GM12878 (cell line): Measurements from ENCODE around the gene C1orf74. TPM values are rescaled to one million over a fixed set of nuclear protein-coding genes. Genes with fewer than 3 reads are reported as not detected.

Experiments
- ATF7 ChIP-seq: fragments of 450-650 bp; IDR thresholded peaks from 2 replicates; pipeline ENCODE4 v1.6.1; 2016; ENCODE audit warnings: low read depth, mild to moderate bottlenecking
- BCL3 ChIP-seq: IDR thresholded peaks from 2 replicates; pipeline ENCODE4 v1.6.1; 2011; ENCODE audit warnings: borderline replicate concordance, low read depth, mild to moderate bottlenecking, moderate library complexity, low read length; ENCODE audit not compliant: insufficient read depth, poor library complexity, severe bottlenecking
- BRCA1 ChIP-seq: IDR thresholded peaks from 2 replicates; pipeline ENCODE4 v1.6.1; 2011; ENCODE audit warnings: low read depth, low read length, improper control_type of control experiment
- CBX5 ChIP-seq: sonication (generic); IDR thresholded peaks from 2 replicates; pipeline ENCODE4 v1.6.1; 2016; ENCODE audit warnings: low read depth, moderate library complexity, mild to moderate bottlenecking, inconsistent platforms
- EGR1 ChIP-seq, 2 experiments: IDR thresholded peaks; 1 replicate in 1 of 2; 2 replicates in 1 of 2; pipeline ENCODE4 v1.6.1; 2011 to 2012; ENCODE audit warnings: low read depth in 2 of 2, low read length in 2 of 2, borderline replicate concordance in 1 of 2, mild to moderate bottlenecking in 1 of 2, moderate library complexity in 1 of 2
- FOXK2 ChIP-seq: fragments of 450-650 bp; IDR thresholded peaks from 2 replicates; pipeline ENCODE4 v1.6.1; 2017; ENCODE audit warnings: mild to moderate bottlenecking, moderate library complexity
- GABPA ChIP-seq: IDR thresholded peaks from 2 replicates; pipeline ENCODE4 v1.6.1; 2014; ENCODE audit warnings: antibody characterized with exemption, low read depth, mild to moderate bottlenecking, inconsistent platforms
- GATAD2B ChIP-seq: fragments of 450-650 bp; conservative IDR thresholded peaks from 2 replicates; pipeline ENCODE4 v1.6.1; 2017; ENCODE audit warnings: low read depth, mild to moderate bottlenecking, moderate library complexity
- JUNB ChIP-seq: IDR thresholded peaks from 2 replicates; pipeline ENCODE4 v1.6.1; 2016; ENCODE audit warnings: antibody characterized with exemption, mild to moderate bottlenecking
- NRF1 ChIP-seq: conservative IDR thresholded peaks from 2 replicates; pipeline ENCODE4 v1.6.1; 2011; ENCODE audit warnings: mild to moderate bottlenecking, low read depth, low read length, improper control_type of control experiment
- POLR2A ChIP-seq: IDR thresholded peaks from 2 replicates; pipeline ENCODE4 v1.6.1; 2011; ENCODE audit warnings: low read depth, mild to moderate bottlenecking, low read length
- SIN3A ChIP-seq: IDR thresholded peaks from 2 replicates; pipeline ENCODE4 v1.6.1; 2012; ENCODE audit warnings: low read depth, low read length, improper control_type of control experiment
- SIX5 ChIP-seq: IDR thresholded peaks from 2 replicates; pipeline ENCODE4 v1.6.1; 2011; ENCODE audit warnings: mild to moderate bottlenecking, low read depth, low read length, moderate library complexity; ENCODE audit not compliant: severe bottlenecking
- SP1 ChIP-seq: IDR thresholded peaks from one replicate; pipeline ENCODE4 v1.6.1; 2011; ENCODE audit warnings: low read depth, low read length
- SREBF2 ChIP-seq: IDR thresholded peaks from 2 replicates; pipeline ENCODE4 v1.6.1; 2012; ENCODE audit warnings: mild to moderate bottlenecking, low read length
- SRF ChIP-seq, 2 experiments: IDR thresholded peaks; 2 replicates each; pipeline ENCODE4 v1.6.1; 2011; ENCODE audit warnings: low read depth in 2 of 2, low read length in 2 of 2, mild to moderate bottlenecking in 1 of 2, moderate library complexity in 1 of 2
- SUPT20H ChIP-seq: IDR thresholded peaks from 2 replicates; pipeline ENCODE4 v1.6.1; 2011; ENCODE audit warnings: low read depth, mild to moderate bottlenecking, low read length, moderate library complexity, borderline replicate concordance; ENCODE audit not compliant: control insufficient read depth
- TAF1 ChIP-seq: IDR thresholded peaks from 2 replicates; pipeline ENCODE4 v1.6.1; 2011; ENCODE audit warnings: mild to moderate bottlenecking, low read depth, low read length, borderline replicate concordance
- USF1 ChIP-seq: IDR thresholded peaks from 2 replicates; pipeline ENCODE4 v1.6.1; 2011; ENCODE audit warnings: borderline replicate concordance, low read depth, mild to moderate bottlenecking, moderate library complexity, mixed read lengths, low read length; ENCODE audit not compliant: insufficient read depth; ENCODE audit errors: extremely low read length
- YY1 ChIP-seq: IDR thresholded peaks from 2 replicates; pipeline ENCODE4 v1.6.1; 2011; ENCODE audit warnings: low read depth, mild to moderate bottlenecking, low read length
- ZNF24 ChIP-seq: fragments of 450-650 bp; IDR thresholded peaks from 2 replicates; pipeline ENCODE4 v1.6.1; 2017; ENCODE audit warnings: antibody characterized with exemption, mild to moderate bottlenecking
- ZNF274 ChIP-seq: IDR thresholded peaks from one replicate; pipeline ENCODE4 v1.8.0; 2011; ENCODE audit not compliant: insufficient read length, insufficient read depth
- ZNF687 ChIP-seq: fragments of 450-650 bp; IDR thresholded peaks from 2 replicates; pipeline ENCODE4 v1.6.1; 2017; ENCODE audit warnings: mild to moderate bottlenecking, moderate library complexity
- ZSCAN29 ChIP-seq: fragments of 450-650 bp; IDR thresholded peaks from 2 replicates; pipeline ENCODE4 v1.6.1; 2017; ENCODE audit warnings: mild to moderate bottlenecking, moderate library complexity
- polyA plus RNA-seq, 11 experiments: library from polyadenylated mRNA; depleted of rRNA in 4 of 11; unstranded in 6 of 11; stranded (reverse) in 5 of 11; fragments of >200 nt; fragmentation: Nextera tagmentation in 4 of 11; fragmentation: Illumina TruSeq in 1 of 11; extraction: Ambion mirVana in 4 of 11; extraction: Trizol in 1 of 11; gene quantifications; 1 replicate in 1 of 11; 2 replicates in 10 of 11; pipeline versions ENCODE4 v1.2.1 to v1.2.3, GENCODE V29; 2011 to 2016; ENCODE audit warnings: inconsistent platforms in 2 of 11, missing spikeins in 2 of 11, low read depth in 1 of 11
- total RNA-seq, 4 experiments: library from RNA; depleted of rRNA in 3 of 4; stranded (reverse); fragments of >200 nt in 3 of 4; fragmentation: Illumina TruSeq in 1 of 4; extraction: Trizol in 1 of 4; gene quantifications; 2 replicates each; pipeline versions ENCODE4 v1.2.1 to v1.2.3, GENCODE V29; 2013 to 2021

Gene C1orf74
- total and polyA plus RNA-seq, 10 of the 15 experiments (the other 5 are each of a cell fraction or from before 2014, with no cell fraction given): 3.1 to 5.5 (median 3.6) TPM

DNA sequence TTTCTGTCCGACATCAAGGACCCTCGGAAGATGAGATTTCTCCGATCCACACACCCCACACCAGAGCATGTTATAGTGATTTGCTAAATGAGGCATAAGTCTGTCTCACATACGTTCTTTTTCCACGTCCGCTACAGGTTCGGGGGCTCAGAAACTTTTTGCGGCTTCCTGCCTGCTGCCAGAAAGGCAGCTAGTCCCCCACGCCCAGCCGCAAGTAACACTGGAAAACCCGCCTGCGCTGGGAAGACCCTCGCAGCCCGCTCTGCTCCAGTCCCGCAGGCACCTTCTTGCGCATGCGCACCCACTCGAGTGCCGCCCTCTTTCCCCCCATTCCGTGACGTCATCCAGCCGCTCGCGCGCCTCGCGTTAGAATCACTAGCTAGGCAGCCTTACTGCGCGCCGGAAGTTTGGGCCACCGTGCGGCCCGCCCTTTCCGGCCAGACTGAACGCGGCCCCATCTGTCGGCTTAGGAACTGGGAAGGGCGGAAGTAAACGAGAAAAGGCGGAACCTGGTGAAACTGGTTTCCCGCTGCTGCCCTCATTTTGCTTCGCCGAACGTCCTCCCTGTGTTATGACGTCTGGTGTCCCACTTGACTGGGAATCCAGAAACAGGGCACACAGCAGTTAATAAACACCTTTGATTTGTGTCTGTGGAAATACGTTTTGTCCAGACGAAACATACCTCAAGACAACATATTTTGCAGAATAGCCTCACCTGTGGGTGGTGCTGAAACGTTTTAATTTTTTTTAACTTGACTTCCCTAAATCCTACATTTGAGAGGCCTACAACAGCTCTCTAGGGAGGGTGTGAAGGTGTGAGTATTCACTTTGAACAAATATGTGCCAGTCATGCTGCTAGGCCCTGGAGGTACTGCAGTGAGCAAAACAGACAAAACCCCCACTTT is at the start of gene C1orf74 (continued):
- peak; percentile 39; the same call in 1 of the 2 replicates for TF ChIP-seq TAF1
- TF ChIP-seq CBX5: peak; percentile 84; the same call in 1 of the 2 replicates
- no peak for TF ChIP-seq ZNF24
- TF ChIP-seq BRCA1: peak; percentile 88
- peak; percentile 97 for TF ChIP-seq GABPA
- TF ChIP-seq POLR2A: peak; percentile 90
- peak; percentile 80 for TF ChIP-seq ZNF687
- peak; percentile 53 for TF ChIP-seq GATAD2B
- TF ChIP-seq SUPT20H: no peak
- TF ChIP-seq SRF (IDR thresholded peaks at IDR 0.05; ENCODE audit: low read depth in 2 of 2, low read length in 2 of 2): no peak
- TF ChIP-seq SREBF2: peak; percentile 45
- TF ChIP-seq JUNB: no peak
- TF ChIP-seq SIX5: peak; percentile 14
- no peak for TF ChIP-seq BCL3
- no peak for TF ChIP-seq ZNF274
- TF ChIP-seq YY1: peak; percentile 75
- TF ChIP-seq SP1: peak; percentile 74
- TF ChIP-seq ATF7: peak; percentile 99
- TF ChIP-seq SIN3A: peak; percentile 78; the same call in 1 of the 2 replicates
- TF ChIP-seq USF1: no peak
- no peak for TF ChIP-seq ZSCAN29
- TF ChIP-seq EGR1 (IDR thresholded peaks at IDR 0.05; ENCODE audit: borderline replicate concordance in 1 of 2, low read depth in 2 of 2, low read length in 2 of 2): 0 out of 3 replicates have a peak, but pooled peaks of 1 of the 2 experiments have one; percentile 29
- peak; percentile 89 for TF ChIP-seq NRF1
- no peak for TF ChIP-seq FOXK2
